RWPE1 (cell line): ENCODE measurements around the gene PHPT1.

ENCODE experiments used
- CTCF ChIA-PET: fragments of 350-600 bp; sonication (Branson Sonifier 250); formaldehyde crosslinking; extraction: SDS; loops from one replicate; lab custom pipeline; 2021; lab: Yijun Ruan, JAX
- POLR2A ChIA-PET: fragments of 400-600 bp; formaldehyde crosslinking; extraction: SDS; loops from one replicate; lab custom pipeline; 2020; ENCODE audit warnings: antibody characterized with exemption; ENCODE audit not compliant: low non-redundant PET; lab: Yijun Ruan, JAX
- DNase-seq: peaks from one replicate; pipeline ENCODE4 v3.0.0; 2012; ENCODE audit warnings: low spot score
- H3K27ac ChIP-seq: fragments of 450-650 bp; 2 replicates; pipeline ENCODE4 v1.5.1; 2017
- CTCF ChIP-seq: fragments of 450-650 bp; conservative IDR thresholded peaks from 2 replicates; pipeline ENCODE4 v1.5.1; 2017; ENCODE audit warnings: low read depth, mild to moderate bottlenecking

PHPT1 gene

GRCh38 chr9:136844761-136845464, 4.3 kb upstream of the PHPT1 start:
- ChIA-PET POLR2A (no interaction called here), CTCF (interaction anchor here (0.6 to 1.2 kb wide), 3 partner anchors 21 to 190 kb away, joined by 3 to 5 read pairs (median 3); partner anchors contain the start of gene EDF1)

GRCh38 chr9:136845465-136846260, 3.5 kb upstream of the PHPT1 start:
- no peak for DNase-seq
- ChIA-PET CTCF (interaction anchor here (0.6 to 1.1 kb wide), 2 partner anchors 189 to 639 kb away, joined by 3 to 5 read pairs; no protein-coding TSS in a partner anchor), POLR2A (no interaction called here)
- no peak for TF ChIP-seq CTCF
- peak overlapping the region; percentile 98; the same call in 1 of the 2 replicates for H3K27ac ChIP-seq

More at GRCh38 chr9:136844761-136845464, 4.3 kb upstream of the PHPT1 start:
- no peak for TF ChIP-seq CTCF
- no peak overlapping the region for H3K27ac ChIP-seq
- no peak for DNase-seq

- no peak for DNase-seq
- no peak for TF ChIP-seq CTCF
- ChIA-PET POLR2A (interaction anchor here (0.7 kb wide), 1 partner anchor 32 kb away, joined by 3 read pairs; no protein-coding TSS in a partner anchor), CTCF (interaction anchor here (2.0 kb wide), 1 partner anchor 189 kb away, joined by 9 read pairs; no protein-coding TSS in a partner anchor)
- peak overlapping the region; percentile 98 for H3K27ac ChIP-seq
These were observed 2.7 kb upstream of the PHPT1 start for GRCh38 chr9:136846376-136847087.

GRCh38 chr9:136847088-136847825, 2.0 kb upstream of the PHPT1 start:
- TF ChIP-seq CTCF = no peak
- DNase-seq = peak; percentile 89
- POLR2A ChIA-PET = interaction anchor here (0.6 to 0.7 kb wide), 2 partner anchors 31 to 50 kb away, joined by 3 to 4 read pairs; no protein-coding TSS in a partner anchor
- H3K27ac ChIP-seq = peak overlapping the region; percentile 98
- CTCF ChIA-PET = interaction anchor here (0.7 to 2.0 kb wide), 3 partner anchors 35 to 188 kb away, joined by 4 to 9 read pairs (median 5); no protein-coding TSS in a partner anchor

GRCh38 chr9:136847826-136848392, 1.3 kb upstream of the PHPT1 start:
- H3K27ac ChIP-seq = peak overlapping the region; percentile 98
- CTCF ChIA-PET = interaction anchor here (0.7 to 2.0 kb wide), 4 partner anchors 18 to 187 kb away, joined by 3 to 9 read pairs (median 4); partner anchors contain the start of gene EDF1
- POLR2A ChIA-PET = interaction anchor here (0.6 to 1.0 kb wide), 2 partner anchors 13 to 49 kb away, joined by 4 read pairs; no protein-coding TSS in a partner anchor
- DNase-seq = peak; percentile 83
- no peak for TF ChIP-seq CTCF
